Epithelial cell of esophagus (primary cell): Measurements from ENCODE around the gene AKAP1.

Source experiments
- DNase-seq: peaks from one replicate; pipeline ENCODE4 v3.0.0; 2010; ENCODE audit warnings: low read depth
- H3K4me3 ChIP-seq: 2 replicates; pipeline ENCODE4 v1.5.1; 2011; ENCODE audit warnings: mild to moderate bottlenecking, low read length, control low read depth
- TF ChIP-seq, protein P1 (sequence below): IDR thresholded peaks from 2 replicates; pipeline ENCODE4 v1.5.1; 2011; ENCODE audit warnings: low read depth, mild to moderate bottlenecking, low read length, control low read depth, inconsistent platforms; ENCODE audit not compliant: insufficient read depth; ENCODE audit errors: missing control alignments

The AKAP1 gene

DNA sequence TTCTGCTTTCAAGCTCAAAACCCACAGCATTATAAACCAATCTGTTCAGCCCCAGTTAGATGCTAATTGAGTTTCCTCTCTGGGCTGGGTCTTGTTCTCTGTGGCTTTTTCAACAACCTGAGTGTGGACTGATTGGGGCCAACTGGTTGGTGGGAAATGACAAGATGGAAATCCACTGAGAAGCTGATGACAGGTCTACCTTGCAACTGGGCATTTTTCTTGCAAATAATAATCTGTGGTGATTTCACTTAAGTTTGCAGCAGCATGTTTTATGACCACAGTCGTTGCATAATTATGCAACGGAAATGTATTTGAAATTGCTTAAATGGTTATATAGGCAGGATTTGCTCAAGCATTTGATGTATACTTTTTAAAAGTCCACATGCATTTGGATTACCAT, 69.9 kb downstream of the AKAP1 start:
- H3K4me3 ChIP-seq, result no peak overlapping the region
- TF ChIP-seq, protein P1, sequence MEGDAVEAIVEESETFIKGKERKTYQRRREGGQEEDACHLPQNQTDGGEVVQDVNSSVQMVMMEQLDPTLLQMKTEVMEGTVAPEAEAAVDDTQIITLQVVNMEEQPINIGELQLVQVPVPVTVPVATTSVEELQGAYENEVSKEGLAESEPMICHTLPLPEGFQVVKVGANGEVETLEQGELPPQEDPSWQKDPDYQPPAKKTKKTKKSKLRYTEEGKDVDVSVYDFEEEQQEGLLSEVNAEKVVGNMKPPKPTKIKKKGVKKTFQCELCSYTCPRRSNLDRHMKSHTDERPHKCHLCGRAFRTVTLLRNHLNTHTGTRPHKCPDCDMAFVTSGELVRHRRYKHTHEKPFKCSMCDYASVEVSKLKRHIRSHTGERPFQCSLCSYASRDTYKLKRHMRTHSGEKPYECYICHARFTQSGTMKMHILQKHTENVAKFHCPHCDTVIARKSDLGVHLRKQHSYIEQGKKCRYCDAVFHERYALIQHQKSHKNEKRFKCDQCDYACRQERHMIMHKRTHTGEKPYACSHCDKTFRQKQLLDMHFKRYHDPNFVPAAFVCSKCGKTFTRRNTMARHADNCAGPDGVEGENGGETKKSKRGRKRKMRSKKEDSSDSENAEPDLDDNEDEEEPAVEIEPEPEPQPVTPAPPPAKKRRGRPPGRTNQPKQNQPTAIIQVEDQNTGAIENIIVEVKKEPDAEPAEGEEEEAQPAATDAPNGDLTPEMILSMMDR, result no peak
- no peak for DNase-seq

DNA sequence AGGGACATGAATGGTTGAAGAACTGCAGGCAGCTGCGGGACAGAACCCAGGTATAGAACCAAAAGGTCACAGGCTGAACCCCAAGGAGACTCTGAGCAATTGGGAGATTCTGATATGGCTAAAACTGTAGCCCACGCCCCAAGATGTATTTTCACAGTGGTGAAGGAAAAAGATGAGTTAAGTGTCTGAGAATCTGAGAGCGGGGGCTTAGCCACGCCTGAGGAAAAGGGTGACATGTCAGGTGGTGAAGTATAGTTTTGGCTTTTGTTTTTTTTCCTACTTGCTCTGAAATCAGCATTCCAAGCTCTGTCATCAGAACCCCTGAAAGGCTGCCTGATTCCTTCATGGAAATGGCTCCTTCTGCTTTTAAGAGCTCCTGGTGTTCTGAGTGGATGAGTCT, 73.3 kb downstream of the AKAP1 start:
- peak; percentile 41 for DNase-seq
- H3K4me3 ChIP-seq, result no peak overlapping the region
- TF ChIP-seq, protein P1, result no peak

DNA sequence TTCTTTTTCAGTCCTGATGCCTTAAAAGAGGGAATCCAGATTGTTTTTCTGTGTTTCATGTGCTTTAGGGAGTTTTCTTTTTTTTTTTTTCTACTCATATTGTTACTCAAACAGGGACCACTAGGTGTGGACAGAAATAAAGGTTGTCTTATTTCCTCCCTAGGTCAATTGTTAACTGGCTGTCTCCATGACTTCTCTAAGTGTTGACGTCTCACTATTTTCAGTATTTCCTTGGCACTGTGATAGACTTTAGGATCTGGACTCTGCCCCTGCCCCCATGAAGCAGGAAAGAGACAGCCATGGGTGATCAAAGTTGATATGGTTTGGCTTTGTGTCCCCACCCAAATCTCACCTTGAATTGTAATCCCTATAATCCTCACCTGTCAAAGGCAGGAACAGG, 73.7 kb downstream of the AKAP1 start:
- no peak overlapping the region for H3K4me3 ChIP-seq
- no peak for DNase-seq
- TF ChIP-seq, protein P1, result no peak

DNA sequence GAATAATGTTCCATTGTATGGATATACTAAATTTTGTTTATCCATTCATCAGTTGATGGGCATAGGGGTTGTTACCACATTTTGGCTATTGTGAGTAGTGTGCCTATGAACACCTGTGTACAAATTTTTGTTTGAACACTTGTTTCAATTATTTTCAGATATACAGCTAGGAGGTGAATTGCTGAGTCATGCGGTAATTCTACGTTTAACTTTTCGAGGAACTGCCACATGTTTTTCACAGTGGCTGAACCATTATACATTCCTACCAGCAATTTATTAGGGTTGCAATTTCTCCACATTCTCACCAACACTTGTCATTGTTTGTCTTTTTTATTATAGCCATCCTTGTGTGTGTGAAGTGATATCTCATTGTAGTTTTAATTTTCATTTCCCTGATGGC, 75.6 kb downstream of the AKAP1 start:
- H3K4me3 ChIP-seq, result no peak overlapping the region
- DNase-seq, result no peak
- TF ChIP-seq, protein P1, result no peak

DNA sequence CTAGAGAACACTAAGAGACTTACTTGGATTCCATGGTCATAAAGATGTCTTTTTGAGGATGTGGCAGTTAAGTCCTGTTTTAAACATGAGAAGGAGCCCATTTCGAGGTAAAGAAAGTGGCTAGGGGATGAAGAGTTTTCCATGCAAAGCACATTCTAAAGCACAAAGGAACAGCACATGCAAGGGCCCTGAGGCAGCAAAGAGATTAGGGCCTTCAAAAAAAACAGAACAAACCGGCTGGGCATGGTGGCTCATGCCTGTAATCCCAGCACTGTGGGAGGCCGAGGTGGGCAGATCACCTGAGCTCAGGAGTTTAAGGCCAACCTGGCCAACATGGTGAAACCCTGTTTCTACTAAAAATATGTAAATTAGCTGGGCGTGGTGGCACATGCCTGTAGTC, 79.8 kb downstream of the AKAP1 start:
- DNase-seq, result no peak
- TF ChIP-seq, protein P1, result no peak
- no peak overlapping the region for H3K4me3 ChIP-seq

DNA sequence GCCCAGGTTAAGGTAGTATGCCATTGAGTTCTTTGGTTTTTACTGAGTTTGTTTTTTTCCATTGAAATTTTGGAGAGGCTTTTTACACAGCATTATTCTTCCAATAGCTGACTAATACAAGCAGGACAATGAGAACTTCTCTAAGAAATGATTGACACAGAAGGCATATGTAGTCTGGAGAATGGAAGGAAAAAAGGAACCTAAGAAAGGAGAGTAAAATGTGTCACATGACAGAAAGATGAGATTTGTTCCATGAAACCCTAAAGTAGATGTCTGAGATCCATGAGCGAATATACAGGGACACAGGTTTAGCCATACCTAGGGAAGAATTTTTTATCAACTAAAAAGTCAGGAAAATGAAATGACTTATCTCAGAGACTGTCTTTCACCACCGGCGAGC, 80.7 kb downstream of the AKAP1 start:
- DNase-seq, result no peak
- TF ChIP-seq, protein P1, result no peak
- H3K4me3 ChIP-seq, result no peak overlapping the region

DNA sequence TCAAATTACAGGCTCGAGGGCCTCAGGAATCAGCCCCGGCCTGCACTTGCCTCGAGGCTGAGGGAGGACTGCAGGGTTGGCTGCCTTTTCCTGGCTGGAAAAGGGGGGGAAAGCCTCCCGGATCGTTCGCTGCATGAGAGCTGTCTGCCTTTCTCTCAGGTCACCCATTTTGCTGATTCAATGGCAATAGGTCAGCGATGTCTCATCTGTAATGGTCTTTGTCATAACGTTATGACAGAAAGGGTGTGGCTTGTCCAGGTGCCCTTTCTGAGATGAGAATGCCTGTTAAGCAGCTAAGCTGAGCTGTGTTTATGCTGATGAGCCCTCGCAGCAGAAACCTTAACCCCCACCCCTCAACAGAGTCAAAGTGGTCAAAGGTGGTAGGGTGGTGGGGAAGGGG, 81.8 kb downstream of the AKAP1 start:
- DNase-seq, result peak; percentile 48

More for the DNA sequence above, 81.8 kb downstream of the AKAP1 start:
- H3K4me3 ChIP-seq, result no peak overlapping the region
- TF ChIP-seq, protein P1, result no peak
